Neural progenitor cell (in vitro differentiated cells): ENCODE results near the gene CBL. TPM values are rescaled to one million over a fixed set of nuclear protein-coding genes. Genes with fewer than 3 reads are reported as not detected.

ENCODE experiments used
- DNase-seq: peaks from one replicate; pipeline ENCODE4 v3.0.0-alpha.2; 2016; ENCODE audit warnings: low spot score
- H2AFZ ChIP-seq: fragments of 200-600 bp; sonication (generic); replicated peaks from 2 replicates; pipeline ENCODE4 v1.6.1; 2016; ENCODE audit warnings: antibody characterized with exemption
- H3F3A ChIP-seq: fragments of 200-600 bp; sonication (generic); 2 replicates; pipeline ENCODE4 v1.6.1; 2016; ENCODE audit warnings: antibody characterized with exemption, low read depth
- H3K27ac ChIP-seq: fragments of 200-600 bp; sonication (generic); 2 replicates; pipeline ENCODE4 v1.5.1; 2016; ENCODE audit warnings: mild to moderate bottlenecking
- H3K27me3 ChIP-seq: fragments of 200-600 bp; sonication (generic); 2 replicates; pipeline ENCODE4 v1.6.1; 2016; ENCODE audit warnings: mild to moderate bottlenecking, moderate library complexity
- H3K36me3 ChIP-seq: fragments of 200-600 bp; sonication (generic); 2 replicates; pipeline ENCODE4 v1.5.1; 2016
- H3K4me1 ChIP-seq: fragments of 200-600 bp; sonication (generic); 2 replicates; pipeline ENCODE4 v1.6.1; 2016; ENCODE audit warnings: mixed run types
- H3K4me2 ChIP-seq: fragments of 200-600 bp; sonication (generic); 2 replicates; pipeline ENCODE4 v1.6.1; 2016
- H3K4me3 ChIP-seq: fragments of 200-600 bp; sonication (generic); 2 replicates; pipeline ENCODE4 v1.5.1; 2016
- H3K79me2 ChIP-seq: fragments of 200-600 bp; sonication (generic); 2 replicates; pipeline ENCODE4 v1.6.1; 2016; ENCODE audit warnings: low read depth
- H3K9ac ChIP-seq: fragments of 200-600 bp; sonication (generic); 2 replicates; pipeline ENCODE4 v1.6.1; 2016
- H3K9me3 ChIP-seq: fragments of 200-600 bp; sonication (generic); 2 replicates; pipeline ENCODE4 v1.5.1; 2016; ENCODE audit warnings: low read depth
- H4K20me1 ChIP-seq: fragments of 200-600 bp; sonication (generic); 2 replicates; pipeline ENCODE4 v1.6.1; 2016; ENCODE audit warnings: low read depth
- H3K27ac Mint-ChIP-seq: 3 replicates; pipeline ENCODE4 v1.8.0; 2021; ENCODE audit warnings: mixed read lengths
- H3K27me3 Mint-ChIP-seq: 2 replicates; pipeline ENCODE4 v1.8.0; 2022; ENCODE audit warnings: low read depth, mild to moderate bottlenecking, inconsistent platforms, moderate library complexity, mixed read lengths; ENCODE audit not compliant: insufficient read depth
- H3K36me3 Mint-ChIP-seq: 3 replicates; pipeline ENCODE4 v1.8.0; 2021; ENCODE audit warnings: mixed read lengths
- H3K4me1 Mint-ChIP-seq: 3 replicates; pipeline ENCODE4 v1.8.0; 2021; ENCODE audit warnings: mixed read lengths
- H3K4me3 Mint-ChIP-seq: 3 replicates; pipeline ENCODE4 v1.8.0; 2021; ENCODE audit warnings: mild to moderate bottlenecking, moderate library complexity, mixed read lengths
- H3K9me3 Mint-ChIP-seq: 3 replicates; pipeline ENCODE4 v1.8.0; 2020; ENCODE audit warnings: mixed read lengths
- EZH2 ChIP-seq: fragments of 200-600 bp; sonication (generic); IDR thresholded peaks from 2 replicates; pipeline ENCODE4 v1.6.1; 2017; ENCODE audit warnings: antibody characterized with exemption, mild to moderate bottlenecking, moderate library complexity
- EZH2phosphoT487 ChIP-seq: fragments of 200-600 bp; sonication (generic); IDR thresholded peaks from 2 replicates; pipeline ENCODE4 v1.6.1; 2017; ENCODE audit warnings: antibody characterized with exemption
- total RNA-seq: library from RNA; depleted of rRNA; stranded (reverse); fragments of >200 nt; gene quantifications from 2 replicates; pipeline ENCODE4 v1.2.3, GENCODE V29; 2015; ENCODE audit warnings: low replicate concordance
- TF ChIP-seq, protein P1 (sequence below): fragments of 200-600 bp; sonication (generic); IDR thresholded peaks from 2 replicates; pipeline ENCODE4 v1.5.1; 2017; ENCODE audit warnings: antibody characterized with exemption, mild to moderate bottlenecking

CBL gene
- total RNA-seq, 1 donor from 2014 or later = 20.7 TPM

DNA sequence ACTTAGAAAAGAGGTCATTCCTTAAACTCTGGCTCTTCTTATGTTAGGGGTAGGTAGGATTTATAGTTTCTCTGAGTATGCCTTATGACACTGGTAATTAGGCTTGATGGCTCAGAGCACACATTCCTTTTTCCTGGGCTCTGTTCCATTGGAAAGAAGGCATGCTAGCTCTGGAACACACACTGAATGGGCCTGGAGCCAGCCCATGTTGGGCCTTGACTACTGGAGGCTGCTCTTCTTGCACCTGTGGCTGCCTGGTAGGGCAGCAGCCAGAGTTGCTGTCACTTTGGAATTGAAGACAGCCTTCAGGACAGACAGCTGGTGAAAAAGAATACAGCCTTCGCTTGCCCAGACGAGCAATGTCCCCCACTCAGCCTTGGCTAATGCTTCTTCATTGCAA, 92.6 kb downstream of the CBL start:
- Histone ChIP-seq H3K27ac (no peak overlapping the region), H3K9ac (no peak overlapping the region), H3K4me3 (no peak overlapping the region), H3K36me3 (no peaks in the 10 kb centered on the region), H4K20me1 (no peaks in the 10 kb centered on the region), H3K27me3 (no peaks in the 10 kb centered on the region), H3K4me2 (no peak overlapping the region), H3K79me2 (no peaks in the 10 kb centered on the region), H3F3A (no peaks in the 10 kb centered on the region), H3K4me1 (no peaks in the 10 kb centered on the region), H3K9me3 (no peaks in the 10 kb centered on the region), H2AFZ (no peak overlapping the region)
- H3K4me1 Mint-ChIP-seq = no peaks in the 10 kb centered on the region
- no peak overlapping the region for H3K4me3 Mint-ChIP-seq
- DNase-seq = no peak
- H3K9me3 Mint-ChIP-seq = no peaks in the 10 kb centered on the region
- TF ChIP-seq EZH2 (no peak), EZH2phosphoT487 (no peak)
- TF ChIP-seq, protein P1, sequence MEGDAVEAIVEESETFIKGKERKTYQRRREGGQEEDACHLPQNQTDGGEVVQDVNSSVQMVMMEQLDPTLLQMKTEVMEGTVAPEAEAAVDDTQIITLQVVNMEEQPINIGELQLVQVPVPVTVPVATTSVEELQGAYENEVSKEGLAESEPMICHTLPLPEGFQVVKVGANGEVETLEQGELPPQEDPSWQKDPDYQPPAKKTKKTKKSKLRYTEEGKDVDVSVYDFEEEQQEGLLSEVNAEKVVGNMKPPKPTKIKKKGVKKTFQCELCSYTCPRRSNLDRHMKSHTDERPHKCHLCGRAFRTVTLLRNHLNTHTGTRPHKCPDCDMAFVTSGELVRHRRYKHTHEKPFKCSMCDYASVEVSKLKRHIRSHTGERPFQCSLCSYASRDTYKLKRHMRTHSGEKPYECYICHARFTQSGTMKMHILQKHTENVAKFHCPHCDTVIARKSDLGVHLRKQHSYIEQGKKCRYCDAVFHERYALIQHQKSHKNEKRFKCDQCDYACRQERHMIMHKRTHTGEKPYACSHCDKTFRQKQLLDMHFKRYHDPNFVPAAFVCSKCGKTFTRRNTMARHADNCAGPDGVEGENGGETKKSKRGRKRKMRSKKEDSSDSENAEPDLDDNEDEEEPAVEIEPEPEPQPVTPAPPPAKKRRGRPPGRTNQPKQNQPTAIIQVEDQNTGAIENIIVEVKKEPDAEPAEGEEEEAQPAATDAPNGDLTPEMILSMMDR = no peak
- H3K27me3 Mint-ChIP-seq = no peaks in the 10 kb centered on the region
- no peak overlapping the region for H3K27ac Mint-ChIP-seq
- peaks cover 45% of the 10 kb centered on the region for H3K36me3 Mint-ChIP-seq

DNA sequence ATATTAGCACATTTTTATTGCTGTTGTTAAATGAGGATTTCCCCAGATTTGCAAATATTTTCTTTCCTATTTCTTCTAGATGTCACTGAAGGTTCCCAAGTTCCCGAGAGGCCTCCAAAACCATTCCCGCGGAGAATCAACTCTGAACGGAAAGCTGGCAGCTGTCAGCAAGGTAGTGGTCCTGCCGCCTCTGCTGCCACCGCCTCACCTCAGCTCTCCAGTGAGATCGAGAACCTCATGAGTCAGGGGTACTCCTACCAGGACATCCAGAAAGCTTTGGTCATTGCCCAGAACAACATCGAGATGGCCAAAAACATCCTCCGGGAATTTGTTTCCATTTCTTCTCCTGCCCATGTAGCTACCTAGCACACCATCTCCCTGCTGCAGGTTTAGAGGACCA, 93.3 kb downstream of the CBL start:
- H3K4me2 ChIP-seq = no peak overlapping the region
- Mint-ChIP-seq H3K4me1 (no peaks in the 10 kb centered on the region), H3K27me3 (no peaks in the 10 kb centered on the region), H3K9me3 (no peaks in the 10 kb centered on the region), H3K27ac (no peak overlapping the region), H3K36me3 (peaks cover 50% of the 10 kb centered on the region), H3K4me3 (no peak overlapping the region)
- H3K4me1 ChIP-seq = no peaks in the 10 kb centered on the region
- no peak overlapping the region for H3K4me3 ChIP-seq
- TF ChIP-seq, protein P1 = no peak
- TF ChIP-seq EZH2 (no peak), EZH2phosphoT487 (no peak)
- no peaks in the 10 kb centered on the region for H4K20me1 ChIP-seq
- no peak overlapping the region for H3K9ac ChIP-seq
- H3K36me3 ChIP-seq = no peaks in the 10 kb centered on the region
- no peaks in the 10 kb centered on the region for H3F3A ChIP-seq
- H3K27me3 ChIP-seq = no peaks in the 10 kb centered on the region
- no peaks in the 10 kb centered on the region for H3K9me3 ChIP-seq
- no peak for DNase-seq
- no peak overlapping the region for H2AFZ ChIP-seq
- H3K27ac ChIP-seq = no peak overlapping the region
- H3K79me2 ChIP-seq = no peaks in the 10 kb centered on the region

DNA sequence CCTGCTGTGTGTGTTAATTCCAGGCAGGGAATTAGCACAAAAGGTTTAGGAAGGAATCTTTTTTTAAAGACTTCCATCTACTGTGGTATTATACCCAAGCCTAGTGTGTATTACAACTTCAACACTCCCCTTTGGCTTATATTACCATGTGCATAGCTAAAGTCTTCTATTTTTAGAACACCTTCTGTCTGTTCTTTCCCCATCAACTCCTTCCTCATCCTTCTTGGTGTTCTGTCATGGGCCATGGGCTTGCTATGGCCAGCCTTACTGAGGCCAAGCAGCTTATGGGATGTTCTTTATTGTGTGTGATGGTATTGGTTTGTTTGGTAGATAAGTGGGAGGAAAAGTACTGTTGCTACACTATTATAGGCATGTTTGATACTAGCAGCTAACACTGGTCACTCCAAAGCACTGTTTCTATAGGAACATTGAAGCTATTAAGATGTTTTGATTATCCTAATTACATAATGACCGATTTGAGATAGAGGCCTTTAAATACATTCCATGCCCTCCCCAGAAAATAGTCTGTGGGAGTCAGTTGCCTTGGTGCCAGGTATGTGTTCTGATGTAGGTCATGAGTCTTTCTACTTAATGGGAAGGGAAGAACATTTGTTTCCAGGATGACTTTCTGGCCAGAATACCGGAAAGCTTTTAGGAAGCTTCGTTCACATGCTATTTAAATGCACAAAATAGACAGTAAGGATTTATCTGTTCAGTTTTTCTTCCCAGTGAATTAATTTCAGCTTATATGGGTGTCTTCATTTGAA, 94.2 kb downstream of the CBL start:
- Histone ChIP-seq H3K4me3 (no peak overlapping the region), H3K4me1 (no peaks in the 10 kb centered on the region), H2AFZ (no peak overlapping the region), H3K36me3 (no peaks in the 10 kb centered on the region), H3K4me2 (no peak overlapping the region), H3F3A (no peaks in the 10 kb centered on the region), H3K27ac (no peak overlapping the region), H3K9ac (peak overlapping the region; percentile 25), H3K9me3 (no peaks in the 10 kb centered on the region), H3K79me2 (no peaks in the 10 kb centered on the region), H3K27me3 (no peaks in the 10 kb centered on the region), H4K20me1 (no peaks in the 10 kb centered on the region)
- no peak overlapping the region for H3K4me3 Mint-ChIP-seq
- DNase-seq = no peak
- peaks cover 50% of the 10 kb centered on the region for H3K36me3 Mint-ChIP-seq
- H3K27ac Mint-ChIP-seq = no peak overlapping the region
- TF ChIP-seq EZH2 (no peak), EZH2phosphoT487 (no peak)
- TF ChIP-seq, protein P1 = no peak
- H3K27me3 Mint-ChIP-seq = no peaks in the 10 kb centered on the region
- no peaks in the 10 kb centered on the region for H3K9me3 Mint-ChIP-seq
- no peaks in the 10 kb centered on the region for H3K4me1 Mint-ChIP-seq
